Urothelium cell line (cell line): ENCODE results near the gene LMO2.

Experiments
- DNase-seq: peaks from one replicate; pipeline ENCODE4 v3.0.0; 2011; ENCODE audit warnings: low spot score, mixed read lengths
- FAIRE-seq: peaks from 2 replicates; lab custom pipeline; 2011; peaks lifted over from hg19 to GRCh38; lab: Jason Lieb, UNC

Gene LMO2

DNA sequence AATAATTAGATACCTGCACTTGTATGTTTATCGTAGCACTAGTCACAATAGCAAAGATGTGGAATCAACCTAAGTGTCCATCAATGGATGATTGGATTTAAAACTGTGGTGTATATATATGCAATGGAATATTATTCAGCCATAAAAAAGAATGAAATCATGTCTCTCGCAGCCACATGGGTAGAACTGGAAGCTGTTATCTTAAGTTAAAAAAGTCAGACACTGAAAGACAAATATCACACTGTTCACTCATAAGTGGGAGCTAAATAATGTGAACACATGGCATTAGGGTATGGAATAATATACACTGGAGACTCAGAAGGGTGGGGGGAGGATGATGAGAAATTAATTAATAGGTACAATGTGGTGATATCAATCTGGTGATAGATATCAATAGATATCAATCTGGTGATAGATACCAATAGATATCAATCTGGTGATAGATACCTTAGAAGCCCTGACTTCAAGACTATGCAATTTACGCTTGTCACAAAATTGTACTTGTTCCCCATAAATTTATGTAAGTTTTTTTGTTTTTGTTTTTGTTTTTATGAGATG lies 2.0 kb downstream of the LMO2 start:
- DNase-seq = no peak
- no peak for FAIRE-seq

DNA sequence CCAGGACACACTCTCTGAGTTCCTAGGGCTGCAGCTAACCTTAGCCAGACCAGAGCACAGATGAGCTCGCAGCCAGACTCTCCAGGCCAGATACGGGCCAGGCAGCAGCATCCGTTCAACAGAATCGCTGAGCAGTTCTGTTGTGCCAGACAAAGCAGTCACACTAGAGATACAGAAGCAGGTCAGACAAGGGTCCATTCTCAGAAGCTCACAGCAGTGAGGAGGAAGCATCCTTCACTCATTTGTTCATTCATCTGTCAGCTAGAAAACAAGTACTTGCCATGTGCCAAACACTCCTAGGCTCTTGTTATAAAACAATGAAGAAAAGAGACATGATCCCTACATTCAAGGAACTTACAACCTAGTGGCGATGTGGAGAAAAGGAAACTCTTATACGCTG lies 2.6 kb downstream of the LMO2 start:
- DNase-seq (no peak), FAIRE-seq (no peak)

DNA sequence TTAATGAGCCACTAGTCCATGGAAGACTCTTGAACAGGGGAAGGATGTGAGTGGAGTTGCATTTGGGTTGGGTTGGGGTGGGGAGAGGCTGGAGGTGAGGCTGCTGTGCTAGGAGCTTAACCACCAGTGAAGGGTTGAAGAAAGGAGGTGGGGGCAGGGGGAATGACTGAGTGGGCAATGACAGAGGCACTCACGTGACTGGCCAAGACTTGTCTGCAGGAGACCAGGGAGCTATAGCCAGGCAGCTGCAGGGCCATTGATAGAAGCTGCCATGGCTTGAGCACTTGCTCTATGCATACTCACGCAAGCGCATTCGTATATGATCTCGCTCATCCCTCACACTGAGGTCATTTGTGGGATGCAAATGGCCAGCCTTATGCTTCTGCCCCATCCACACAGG lies 4.0 kb downstream of the LMO2 start:
- FAIRE-seq = no peak
- DNase-seq = no peak

DNA sequence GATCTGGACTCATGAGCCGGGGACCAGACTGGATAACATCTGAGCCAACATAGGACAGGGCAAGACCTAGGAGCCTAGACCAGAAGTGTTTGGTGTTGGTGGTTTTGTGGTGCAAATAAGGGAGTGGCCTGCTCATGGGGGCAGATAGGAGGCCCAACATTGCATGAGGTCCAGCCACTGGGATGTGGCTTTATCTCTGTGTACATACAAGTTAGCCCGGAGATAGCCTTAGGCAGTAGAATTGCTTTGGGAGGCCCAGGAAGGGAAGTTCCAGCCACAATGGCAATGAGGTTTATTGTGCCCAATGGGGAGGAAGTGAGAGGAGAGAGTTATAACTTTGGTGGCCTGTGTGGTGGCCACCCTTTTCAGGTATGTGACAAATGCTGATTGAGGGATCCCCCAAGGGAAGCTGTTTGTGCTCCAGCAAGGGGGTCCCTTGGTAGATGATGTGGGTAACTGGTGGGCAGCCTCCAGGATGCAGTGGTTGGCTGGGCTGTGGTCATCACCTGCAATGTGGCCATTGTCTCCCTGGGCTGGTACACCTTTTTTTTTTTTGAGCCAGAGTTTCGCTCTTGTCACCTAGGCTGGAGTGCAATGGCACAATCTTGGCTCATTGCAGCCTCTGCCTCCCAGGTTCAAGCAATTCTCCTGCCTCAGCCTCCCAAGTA lies 6.4 kb downstream of the LMO2 start:
- FAIRE-seq = no peak
- DNase-seq = no peak

DNA sequence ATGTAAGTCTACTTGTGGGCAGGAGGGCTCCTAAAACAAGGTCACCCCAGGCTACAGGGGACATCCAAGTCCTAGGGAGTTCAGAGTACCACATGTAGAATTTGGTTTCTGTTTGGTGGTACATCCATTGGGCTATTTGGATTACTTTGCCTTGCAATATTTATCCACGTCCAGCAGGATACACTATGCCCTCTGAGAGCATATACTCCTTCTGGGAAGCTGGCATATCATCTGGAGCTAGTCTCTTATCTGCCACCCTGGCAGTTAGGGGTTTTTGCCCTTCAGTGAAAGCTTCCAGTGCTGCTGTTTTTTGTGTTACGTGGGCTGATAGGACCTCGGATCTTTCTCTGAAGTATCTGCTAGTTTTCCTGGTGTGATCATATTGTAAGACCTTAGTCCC lies 7.3 kb downstream of the LMO2 start:
- no peak for FAIRE-seq
- no peak for DNase-seq

DNA sequence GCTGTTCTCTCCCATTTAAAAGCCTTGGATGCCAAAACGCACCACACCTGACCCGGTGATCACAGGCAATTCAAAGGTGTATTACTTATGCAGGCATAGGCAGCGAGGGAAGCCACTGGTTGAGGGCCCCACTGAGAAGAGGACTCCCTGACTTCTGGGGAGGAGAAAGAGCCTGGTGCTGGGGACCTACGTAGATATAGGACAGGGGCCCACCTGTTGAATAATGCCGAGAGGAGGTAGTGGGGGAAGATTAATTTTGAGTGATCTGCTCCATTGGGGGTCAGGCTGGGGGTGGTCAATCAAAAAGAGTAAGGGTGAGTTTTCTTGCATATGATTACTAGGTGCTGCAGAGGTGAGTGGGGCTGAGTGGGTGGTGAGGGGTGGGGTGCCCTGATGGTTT lies 7.8 kb downstream of the LMO2 start:
- no peak for DNase-seq

DNA sequence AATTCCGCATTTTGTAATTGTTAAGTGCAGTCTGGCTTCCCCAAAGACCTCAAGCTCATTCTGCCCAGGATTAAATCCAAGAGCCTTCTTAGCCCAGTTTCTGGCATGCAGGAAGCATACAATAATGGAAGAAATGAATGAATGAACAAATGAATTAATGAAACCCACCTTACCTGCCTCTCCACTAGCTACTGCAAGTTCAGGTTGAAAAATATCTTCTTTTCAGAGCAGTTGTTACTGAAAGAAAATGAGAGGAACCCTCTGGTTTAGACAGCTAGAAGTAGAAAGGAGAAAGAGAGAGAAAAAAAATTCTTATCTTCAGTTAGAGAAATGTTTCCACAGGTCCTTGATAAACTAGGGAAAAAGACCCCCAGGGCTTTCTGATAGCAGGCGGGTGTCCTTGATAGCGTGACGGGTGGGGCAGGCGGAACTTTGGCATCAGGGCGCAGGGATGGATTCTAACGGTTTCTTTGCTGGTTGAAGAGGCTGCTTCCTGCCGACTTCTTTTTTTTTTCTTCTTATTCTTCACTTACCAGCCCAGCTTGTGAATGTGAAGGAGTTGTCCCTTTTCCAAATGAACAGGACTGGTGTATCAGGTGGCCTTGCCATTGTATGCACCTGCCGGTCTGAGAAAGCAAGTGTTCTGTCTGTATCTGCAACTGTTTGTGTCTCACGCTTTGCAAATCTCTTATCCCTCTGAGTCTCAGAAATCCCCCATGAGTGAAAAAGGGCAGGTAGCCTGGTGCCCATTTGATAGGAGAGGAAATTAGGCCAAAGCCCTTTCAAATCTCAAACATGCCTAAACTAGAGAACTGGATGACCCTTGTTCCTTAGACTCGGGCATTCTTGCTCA lies 10.0 kb downstream of the LMO2 start:
- FAIRE-seq (no peak), DNase-seq (no peak)

More for the DNA sequence above, 7.8 kb downstream of the LMO2 start:
- no peak for FAIRE-seq

DNA sequence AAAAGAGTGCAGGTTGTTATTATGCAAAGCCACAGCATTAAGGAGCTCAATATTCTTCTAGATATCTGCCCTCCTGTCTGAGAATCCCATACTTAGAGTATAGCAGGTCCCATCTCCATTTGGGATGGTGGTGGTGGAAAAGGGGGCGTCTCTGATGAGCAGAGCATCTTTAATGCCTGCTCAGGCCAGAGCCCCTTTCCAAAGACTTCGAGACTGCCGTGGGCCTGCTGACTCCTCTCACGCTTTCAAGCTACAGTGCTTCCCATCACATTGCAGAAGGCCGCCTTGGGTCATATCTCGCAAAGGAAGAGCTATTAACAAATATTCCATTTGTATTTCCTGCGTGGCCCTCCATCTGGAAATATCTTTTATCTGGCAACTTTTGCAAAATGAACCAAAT lies 10.9 kb downstream of the LMO2 start:
- DNase-seq = no peak
- FAIRE-seq = no peak

DNA sequence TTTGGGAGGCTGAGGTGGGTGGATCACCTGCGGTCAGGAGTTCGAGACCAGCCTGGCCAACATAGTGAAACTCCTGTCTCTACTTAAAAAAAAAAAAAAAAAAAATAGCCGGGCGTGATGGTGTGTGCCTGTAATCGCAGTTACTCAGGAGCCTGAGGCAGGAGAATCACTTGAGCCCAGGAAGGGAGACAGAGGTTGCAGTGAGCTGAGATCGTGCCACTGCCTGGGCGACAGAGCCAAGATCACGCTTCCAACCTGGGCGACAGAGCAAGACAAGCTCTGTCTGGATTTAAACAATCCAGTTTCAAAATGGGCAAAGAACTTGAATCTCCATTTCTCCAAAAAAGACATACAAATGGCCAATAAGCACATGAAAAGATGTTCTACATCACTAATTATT lies 12.5 kb downstream of the LMO2 start:
- DNase-seq = no peak
- no peak for FAIRE-seq

DNA sequence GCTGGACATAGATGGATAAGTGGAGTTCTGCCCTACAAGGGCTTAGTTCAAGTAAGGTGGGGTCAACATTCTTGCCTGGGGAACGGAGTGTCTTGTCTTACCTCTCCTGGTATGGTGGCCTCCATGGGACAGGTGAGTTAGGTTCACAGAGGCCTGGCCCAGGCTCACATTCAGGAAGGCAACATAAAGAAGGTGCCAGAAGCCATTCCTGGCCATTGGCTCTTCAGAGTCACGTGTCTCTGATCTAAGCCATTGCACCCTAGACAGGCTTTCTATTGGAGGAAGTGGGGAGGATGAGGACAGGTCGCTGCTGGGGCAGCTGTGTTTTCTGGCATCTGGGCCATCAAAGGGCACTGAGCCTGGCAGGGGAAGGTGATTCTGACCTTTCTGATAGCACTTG lies 14.8 kb downstream of the LMO2 start:
- no peak for FAIRE-seq
- DNase-seq = no peak

DNA sequence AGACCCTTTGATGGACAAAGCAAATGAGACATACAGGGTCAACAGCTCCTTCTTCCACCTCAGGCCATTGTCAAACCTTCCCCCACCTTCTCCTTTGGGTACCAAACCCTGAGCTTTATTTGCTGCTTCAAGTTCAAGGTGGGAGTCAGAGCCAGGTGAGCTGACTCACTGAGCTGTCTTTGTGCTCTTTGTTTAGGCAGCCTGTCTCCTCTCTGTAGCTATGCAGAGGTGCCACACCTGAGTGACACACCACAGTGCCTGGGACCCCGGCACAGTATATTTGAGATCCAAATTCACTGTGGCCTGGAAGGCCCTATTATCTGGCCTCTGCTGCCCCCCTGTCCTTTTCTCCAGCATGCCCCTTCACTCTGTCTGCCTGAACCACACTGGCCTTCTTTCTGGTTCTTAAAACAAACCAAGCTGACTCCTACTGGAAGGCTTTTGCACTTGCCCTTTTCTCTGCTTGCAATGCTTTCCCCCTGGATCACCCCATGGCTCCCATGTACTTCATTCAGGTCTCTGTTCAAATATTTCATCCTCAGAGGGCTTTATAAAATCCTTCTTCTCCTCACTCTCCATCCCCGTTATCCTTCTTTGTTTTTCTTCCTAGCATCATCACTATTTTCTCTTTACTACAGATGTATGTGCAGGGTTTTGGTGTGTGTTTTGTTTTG lies 16.1 kb downstream of the LMO2 start:
- no peak for FAIRE-seq
- no peak for DNase-seq

DNA sequence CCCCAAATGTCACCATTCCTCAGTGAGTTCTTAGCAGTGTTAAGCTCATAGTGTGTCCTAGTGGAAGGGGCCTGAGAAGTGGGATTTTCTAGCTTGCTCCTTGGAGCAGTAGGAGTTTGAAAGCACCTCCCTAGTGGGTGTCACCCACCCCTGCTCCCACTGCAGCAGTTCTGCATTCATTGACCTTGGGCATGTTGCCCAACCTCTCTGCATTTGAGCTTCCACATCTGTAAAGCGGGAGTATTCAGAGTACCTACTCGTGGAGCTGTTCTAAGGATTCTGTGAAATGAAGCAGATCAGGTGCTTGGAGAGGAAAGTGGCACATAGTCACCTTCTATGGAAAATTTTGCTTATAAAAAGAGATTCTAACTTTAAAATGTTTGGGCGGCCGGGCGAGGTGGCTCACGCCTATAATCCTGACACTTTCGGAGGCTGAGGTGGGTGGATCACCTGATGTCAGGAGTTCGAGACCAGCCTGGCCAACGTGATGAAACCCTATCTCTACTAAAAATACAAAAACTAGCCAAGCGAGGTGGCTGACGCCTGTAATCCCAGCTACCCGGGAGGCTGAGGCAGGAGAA lies 16.9 kb downstream of the LMO2 start:
- DNase-seq (no peak), FAIRE-seq (no peak)

DNA sequence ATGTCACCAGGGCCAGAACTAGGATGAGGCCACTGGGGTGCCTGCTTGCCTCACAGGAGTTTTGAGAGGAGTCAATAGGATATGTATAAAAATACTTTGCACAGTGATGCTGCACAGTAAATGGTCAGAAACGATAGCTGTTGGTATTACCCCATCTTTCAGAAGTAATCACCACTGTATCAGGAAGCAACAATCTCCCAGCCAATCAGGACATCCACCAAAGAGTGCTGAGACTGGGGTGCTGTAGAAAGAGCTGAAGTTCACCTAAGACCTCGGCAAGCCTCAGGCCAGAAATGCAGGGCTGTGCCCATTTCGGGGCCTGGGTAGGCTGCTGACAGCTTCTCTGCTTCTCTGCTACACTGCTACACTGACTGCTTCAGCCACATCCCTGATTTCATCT lies 17.4 kb downstream of the LMO2 start:
- FAIRE-seq = no peak
- DNase-seq = no peak

DNA sequence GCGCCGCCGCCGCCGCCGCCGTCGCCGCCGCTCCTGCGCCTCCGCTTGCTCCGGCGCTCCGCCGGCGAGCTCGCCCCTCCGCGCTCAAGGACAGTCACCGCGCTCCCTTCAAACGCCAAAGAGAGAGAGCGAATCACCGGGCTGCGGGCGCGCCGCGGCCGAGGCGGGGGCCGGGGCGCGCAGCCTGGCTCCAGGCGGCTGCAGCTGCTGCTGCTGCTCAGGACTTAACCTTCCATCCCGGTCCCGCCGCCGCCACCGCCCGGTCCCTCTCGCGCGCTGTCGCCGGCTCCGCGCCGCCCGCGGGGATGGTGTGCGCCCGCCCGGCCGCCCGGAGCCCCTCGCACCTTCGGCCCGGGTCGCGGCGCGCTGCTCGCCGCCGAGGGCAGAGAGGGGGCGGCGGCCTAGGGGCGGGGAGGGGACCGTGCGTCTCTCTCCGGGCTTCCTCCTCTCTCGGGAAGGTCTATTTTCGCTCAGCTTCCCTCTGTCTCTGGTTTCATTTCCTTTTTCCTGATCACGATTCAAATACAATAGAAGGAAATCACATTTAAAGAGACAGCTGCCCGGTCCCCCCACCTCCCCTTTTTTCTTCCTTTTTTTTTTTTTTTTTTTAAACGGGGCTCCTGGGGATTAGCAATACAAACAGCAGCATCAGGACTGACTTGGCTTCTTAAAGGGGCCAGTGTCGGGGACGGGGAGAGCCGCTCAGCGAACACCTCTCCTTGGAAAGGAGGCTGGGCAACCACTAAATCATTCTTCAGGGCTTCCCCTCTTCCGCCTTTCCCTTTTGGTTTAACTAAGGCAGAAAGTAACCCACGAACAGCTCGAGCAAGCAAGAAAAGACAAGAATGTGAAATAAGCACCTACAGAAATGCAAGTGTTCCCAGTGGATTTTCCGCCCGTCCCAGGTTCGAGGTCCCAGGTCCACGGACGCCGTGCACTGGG lies 22.1 kb downstream of the LMO2 start:
- FAIRE-seq = no peak

DNA sequence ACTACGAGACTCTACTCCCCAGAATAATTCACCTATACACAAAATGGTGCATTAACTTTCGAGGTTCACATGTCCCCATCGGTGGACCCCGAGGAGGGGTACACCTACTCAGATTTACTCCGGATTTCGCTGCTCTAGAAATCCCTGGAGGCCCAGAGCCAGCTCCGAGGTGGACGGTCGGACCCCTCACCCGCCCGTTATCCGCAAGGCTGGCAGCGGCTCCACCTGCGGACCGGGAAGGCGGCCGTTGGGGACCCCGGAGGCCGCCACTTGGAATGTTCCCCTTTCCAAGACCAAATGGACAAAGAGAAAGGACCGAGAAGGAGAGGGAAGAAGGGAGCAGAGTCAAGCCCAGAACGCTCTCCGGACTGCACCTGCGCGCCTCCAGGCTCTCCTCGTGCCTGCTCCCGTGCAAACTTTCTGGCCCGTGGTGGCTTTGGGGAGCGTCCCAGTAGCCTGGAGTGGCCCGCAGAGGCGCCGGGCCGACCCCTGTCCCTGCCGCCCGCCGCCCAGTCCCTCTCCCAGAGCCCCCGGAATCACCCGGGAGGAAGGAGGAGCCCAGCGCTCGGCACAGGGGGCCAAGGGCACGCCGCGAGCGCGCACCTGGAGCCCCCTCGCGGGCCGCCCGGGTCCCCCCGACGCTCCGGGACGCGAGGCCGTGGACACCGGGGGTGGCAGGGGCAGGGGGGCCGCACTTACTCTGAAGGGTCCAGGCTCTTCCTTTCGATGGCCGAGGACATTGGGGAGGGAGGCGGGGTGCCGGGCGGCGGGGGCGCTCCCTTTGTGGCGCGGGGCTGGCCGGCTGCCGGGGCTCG lies 23.0 kb downstream of the LMO2 start:
- no peak for DNase-seq
- FAIRE-seq = no peak

More for the DNA sequence above, 22.1 kb downstream of the LMO2 start:
- peak; percentile 52 for DNase-seq

DNA sequence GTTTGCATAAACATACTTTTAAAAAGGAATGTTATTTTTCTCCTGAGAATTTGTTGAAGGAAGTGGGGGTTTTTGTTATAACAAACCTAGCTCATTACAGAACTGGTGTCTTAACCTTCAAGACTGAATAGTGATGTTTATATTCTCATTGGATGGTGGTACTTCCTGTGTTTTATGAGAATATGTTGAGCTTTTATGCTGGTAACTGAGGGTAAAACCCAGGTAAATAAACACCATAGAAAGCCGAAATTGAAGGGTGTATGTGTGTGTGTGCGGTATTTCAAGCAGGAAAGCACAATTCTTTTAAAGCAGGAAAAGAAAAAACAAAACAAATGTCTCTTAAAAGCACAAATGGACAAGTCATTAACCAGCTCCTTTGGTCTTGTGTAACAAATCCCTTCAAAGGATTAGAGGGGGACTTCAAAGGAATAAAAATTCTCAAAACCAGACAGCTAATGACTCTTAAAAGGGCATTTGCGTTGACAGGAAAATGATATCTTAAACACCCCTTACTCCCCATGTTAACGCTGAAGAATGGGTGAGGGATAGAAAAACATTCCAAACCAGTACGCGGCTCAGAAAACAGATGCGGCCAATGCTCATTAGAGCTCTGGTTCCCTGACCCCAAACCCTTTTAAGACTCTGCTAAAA lies 23.8 kb downstream of the LMO2 start:
- FAIRE-seq (no peak), DNase-seq (no peak)

DNA sequence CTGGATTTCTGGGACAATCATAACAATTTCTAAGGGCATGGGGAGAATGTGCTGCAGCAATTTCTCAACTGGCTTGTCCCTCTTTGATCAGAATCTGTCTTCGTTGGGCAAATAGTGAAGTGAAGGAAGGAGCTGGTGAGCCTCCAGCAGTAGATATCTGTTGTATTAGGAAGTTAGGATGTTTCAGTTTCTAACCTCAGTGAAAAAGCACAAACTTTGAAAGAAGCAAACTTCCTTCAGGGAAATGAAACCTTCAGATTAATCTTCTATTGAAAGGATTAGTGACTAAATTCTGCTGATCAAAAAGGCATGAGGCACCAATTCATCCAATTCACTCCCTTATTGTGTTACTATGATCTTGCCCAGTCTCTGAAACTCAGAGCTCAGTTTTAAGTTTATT lies 24.3 kb downstream of the LMO2 start:
- no peak for DNase-seq
- no peak for FAIRE-seq

DNA sequence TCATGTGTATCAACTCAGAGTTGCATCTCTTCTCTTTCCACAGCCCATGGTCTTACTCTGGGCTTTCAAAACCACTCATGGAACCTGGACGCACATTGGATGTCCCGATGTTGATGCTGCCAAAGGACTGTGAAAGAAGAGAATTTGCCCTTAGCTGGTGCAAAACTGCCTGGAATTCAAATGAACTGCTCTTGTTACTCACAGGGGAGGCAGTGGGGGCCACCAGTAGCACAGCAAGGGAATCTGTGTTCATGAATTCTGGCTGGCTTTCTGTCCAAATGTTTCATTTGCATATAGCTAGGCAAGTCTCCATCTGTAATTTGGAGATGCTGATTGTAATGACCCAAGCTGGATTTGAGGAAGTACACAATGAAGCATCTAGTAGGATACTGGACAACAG lies 24.9 kb downstream of the LMO2 start:
- DNase-seq = no peak
- FAIRE-seq = no peak

DNA sequence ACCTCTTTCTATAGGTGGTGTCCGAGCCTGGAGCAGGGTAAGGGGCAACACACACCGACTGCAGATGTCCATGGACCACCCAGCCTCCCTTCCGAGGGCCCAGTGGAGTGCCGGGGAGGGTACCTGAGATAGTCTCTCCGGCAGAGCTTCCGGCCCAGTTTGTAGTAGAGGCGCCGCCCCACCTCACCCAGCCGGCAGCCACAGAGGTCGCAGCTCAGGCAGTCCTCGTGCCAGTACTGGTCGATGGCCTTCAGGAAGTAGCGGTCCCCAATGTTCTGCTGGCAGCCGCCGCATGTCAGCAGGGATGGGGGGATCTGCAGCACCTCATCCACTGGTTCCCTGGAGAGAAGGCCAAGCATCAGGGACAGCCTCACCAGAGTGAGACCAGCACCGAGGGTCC lies 27.4 kb downstream of the LMO2 start:
- FAIRE-seq = no peak
- no peak for DNase-seq
